HG02610 (cell line): ENCODE measurements around the gene NMD3.
"Not testable (repeated sequence)": the region's sequence is repeated elsewhere in the genome, so short reads cannot be mapped to it uniquely, and the experiment has no call there.

ENCODE experiments used
- ATAC-seq: cut with Tn5 transposase; IDR thresholded peaks from one replicate; pipeline ENCODE4 v1.9.1; 2021; ENCODE audit warnings: mild to moderate bottlenecking, moderate library complexity; ENCODE audit not compliant: unreplicated experiment

Gene NMD3

GRCh38 chr3:161274691-161275298 lies 53.7 kb downstream of the NMD3 start:
- no peak for ATAC-seq

GRCh38 chr3:161275919-161276318 lies 54.8 kb downstream of the NMD3 start:
- no peak for ATAC-seq

DNA sequence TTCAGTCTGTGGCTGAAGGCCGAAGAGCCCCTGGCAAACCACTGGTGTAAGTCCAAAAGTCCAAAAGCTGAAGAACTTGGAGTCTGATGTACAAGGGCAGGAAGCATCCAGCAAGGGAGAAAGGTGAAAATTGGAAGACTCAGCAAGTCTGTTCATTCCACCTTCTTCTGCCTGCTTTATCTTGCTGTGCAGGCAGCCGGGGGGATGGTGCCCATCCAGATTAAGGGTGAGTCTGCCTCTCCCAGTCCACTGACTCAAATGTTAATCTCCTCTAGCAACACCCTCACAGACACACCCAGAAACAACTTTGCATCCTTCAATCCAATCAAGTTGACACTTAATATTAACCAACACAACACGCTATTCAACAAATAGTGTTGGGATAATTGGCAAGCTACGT lies 61.3 kb downstream of the NMD3 start:
- not testable (repeated sequence) for ATAC-seq

DNA sequence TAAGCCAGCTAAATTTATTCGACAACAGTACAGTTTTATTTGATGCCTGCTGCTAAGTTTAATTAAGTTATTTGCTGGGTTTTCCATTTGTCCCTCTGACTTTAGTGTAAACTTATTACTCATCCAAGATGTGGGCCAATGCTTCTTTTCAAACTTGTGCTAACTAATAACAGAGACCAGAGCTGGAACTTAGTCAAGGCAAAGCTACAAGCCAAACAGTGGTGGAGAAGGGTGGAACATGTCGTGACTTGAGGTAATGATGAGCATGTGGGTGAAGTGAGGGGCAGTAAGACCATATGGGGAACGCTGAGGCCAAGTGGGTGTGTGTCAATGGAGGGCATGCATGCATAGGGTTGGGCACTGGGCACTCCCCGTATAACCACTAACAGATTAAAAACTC lies 63.9 kb downstream of the NMD3 start:
- ATAC-seq = no peak

DNA sequence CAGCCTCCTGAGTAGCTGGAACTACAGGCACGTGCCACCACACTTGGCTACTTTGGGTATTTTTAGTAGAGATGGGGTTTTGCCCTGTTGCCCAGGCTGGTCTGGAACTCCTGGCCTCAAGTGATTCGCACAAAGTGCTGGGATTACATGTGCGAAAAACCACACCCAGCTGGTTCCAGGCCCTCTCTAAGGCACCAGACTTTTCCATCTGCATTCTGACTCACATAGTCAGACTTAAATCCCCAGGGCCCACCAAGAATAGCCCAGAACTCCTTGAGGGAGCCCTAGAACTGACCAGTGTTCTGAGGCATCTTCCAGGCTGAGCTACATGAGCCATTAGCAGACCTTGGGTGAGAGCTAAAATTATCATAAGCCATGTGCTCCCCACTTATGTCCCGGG lies 68.1 kb downstream of the NMD3 start:
- no peak for ATAC-seq

GRCh38 chr3:161291191-161291901 lies 70.2 kb downstream of the NMD3 start:
- ATAC-seq = no peak

GRCh38 chr3:161293381-161293780 lies 72.3 kb downstream of the NMD3 start:
- no peak for ATAC-seq

GRCh38 chr3:161295325-161295724 lies 74.2 kb downstream of the NMD3 start:
- no peak for ATAC-seq

- no peak for ATAC-seq
Measured at GRCh38 chr3:161296814-161297213, 75.7 kb downstream of the NMD3 start.
